Activated CD4-positive, alpha-beta T cell treated with anti-CD3 and anti-CD28 coated beads, Interleukin-2, amount 50 U/mL, for 16 hours (primary cell): ENCODE results near the gene SYPL2.
"Not testable (repeated sequence)": the region's sequence is repeated elsewhere in the genome, so short reads cannot be mapped to it uniquely, and the experiment has no call there.

Source experiments
- DNase-seq: peaks from one replicate; pipeline ENCODE4 v3.0.0-alpha.2; 2020

SYPL2 gene

DNA sequence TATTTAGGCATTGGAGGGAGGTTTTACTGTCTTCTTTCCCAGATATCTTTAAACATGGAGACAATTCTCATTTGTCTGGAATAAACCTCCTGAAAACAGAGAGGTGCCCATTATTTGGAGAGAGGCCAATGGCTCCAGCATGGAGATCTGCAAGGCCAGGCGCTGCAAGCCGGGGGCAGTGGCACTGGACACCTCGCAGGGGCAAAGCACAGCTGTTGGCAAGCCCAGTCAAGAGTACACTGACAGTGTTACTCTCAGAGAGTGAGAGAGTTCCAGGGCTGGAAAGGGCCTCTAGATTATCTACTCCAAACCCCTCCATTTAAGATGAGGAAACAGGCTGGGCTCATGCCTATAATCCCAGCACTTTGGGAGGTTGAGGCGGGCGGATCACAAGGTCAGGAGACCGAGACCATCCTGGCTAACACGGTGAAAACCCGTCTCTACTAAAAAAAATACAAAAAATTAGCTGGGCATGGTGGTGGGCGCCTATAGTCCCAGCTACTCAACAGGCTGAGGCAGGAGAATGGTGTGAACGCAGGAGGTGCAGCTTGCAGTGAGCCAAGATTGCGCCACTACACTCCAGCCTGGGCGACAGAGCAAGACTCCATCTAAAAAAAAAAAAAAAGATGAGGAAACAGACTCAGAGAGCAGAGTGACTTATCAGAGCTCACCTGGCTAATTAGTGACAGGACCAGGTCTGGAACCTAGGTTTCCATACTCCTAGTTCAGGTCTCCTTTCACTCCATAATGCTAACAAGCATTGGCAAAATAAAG, 7.1 kb downstream of the SYPL2 start:
- DNase-seq, result not testable (repeated sequence)

DNA sequence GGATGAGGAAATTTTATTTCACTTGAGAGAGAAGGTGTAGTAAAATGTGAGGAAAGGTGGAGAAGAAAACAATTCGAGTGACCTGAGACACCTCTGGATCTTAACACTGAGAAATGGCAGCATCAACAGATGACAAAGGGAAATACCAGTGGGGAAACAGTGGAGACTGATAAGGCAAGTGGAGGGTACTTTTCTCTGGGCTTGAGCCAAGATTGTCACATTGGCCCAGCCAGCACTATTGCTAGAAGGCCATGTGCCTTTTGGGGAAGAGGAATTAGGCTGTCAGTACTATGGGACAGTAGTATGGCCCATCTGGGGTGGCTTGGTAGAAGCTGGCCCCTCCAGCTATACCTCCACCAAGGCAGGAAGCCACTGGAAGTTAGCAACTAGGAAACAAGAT, 8.4 kb downstream of the SYPL2 start:
- DNase-seq, result no peak

DNA sequence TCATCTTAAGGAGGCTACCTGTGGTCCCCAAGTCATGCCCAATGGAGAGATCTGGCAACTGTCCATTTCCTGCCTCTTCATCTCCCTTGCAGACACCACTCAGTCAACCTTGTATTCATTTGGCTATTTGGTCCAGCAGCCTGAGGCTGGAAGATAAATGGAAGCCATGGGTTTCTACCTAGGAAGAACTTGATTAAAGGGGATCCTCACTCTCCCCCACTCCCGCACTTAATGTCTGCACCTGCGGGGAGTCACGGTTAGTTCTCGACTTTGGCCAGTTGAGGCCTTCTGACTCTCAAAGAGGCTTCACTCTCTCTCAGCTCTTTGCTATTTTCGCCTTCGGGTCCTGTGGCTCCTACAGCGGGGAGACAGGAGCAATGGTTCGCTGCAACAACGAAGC, 8.9 kb downstream of the SYPL2 start:
- DNase-seq, result no peak

DNA sequence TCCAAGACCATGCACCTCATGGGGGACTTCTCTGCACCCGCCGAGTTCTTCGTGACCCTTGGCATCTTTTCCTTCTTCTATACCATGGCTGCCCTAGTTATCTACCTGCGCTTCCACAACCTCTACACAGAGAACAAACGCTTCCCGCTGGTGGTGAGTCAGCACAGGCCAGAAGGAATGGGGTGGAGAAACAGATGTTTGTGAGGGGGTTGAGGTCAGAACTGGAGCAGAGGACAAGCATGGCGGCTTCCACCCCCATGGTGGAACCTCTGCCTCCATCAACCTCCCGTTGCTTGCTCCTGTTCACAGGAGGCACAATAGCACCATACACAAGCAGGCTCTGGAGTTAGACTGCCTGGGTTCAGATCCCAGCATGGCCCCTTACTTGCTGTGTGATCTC, 10.5 kb downstream of the SYPL2 start:
- DNase-seq, result no peak

DNA sequence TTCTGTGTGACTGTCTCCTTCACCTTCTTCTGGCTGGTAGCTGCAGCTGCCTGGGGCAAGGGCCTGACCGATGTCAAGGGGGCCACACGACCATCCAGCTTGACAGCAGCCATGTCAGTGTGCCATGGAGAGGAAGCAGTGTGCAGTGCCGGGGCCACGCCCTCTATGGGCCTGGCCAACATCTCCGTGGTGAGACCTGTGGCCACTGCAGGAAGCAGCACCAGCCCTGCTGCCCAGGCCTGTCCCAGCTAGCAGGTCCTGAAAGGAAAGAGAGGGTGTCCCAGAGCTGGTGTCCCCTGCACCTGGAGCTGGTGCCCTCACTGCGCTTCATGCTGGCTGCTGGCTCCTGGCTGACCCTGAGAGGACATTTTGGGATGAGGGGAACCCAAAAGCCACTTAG, 11.5 kb downstream of the SYPL2 start:
- no peak for DNase-seq

DNA sequence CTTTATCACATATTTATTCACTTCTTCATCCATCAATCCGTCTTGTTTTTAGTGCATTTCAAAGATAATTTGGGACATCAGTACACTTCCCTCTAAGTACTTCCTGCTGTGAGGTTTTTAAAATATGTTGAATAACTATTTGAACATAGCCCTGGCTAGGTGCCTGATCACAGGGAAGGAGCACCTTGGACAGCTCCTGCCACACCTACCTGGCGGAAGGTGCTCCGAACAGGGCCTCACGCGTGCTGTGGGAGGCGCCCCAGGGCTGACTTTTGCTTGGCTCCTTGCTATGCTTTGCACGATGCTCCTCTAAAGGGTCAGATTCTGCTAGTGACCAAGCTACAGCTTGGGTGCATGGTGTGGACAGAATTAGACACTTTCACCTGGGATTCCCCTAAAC, 12.5 kb downstream of the SYPL2 start:
- no peak for DNase-seq

DNA sequence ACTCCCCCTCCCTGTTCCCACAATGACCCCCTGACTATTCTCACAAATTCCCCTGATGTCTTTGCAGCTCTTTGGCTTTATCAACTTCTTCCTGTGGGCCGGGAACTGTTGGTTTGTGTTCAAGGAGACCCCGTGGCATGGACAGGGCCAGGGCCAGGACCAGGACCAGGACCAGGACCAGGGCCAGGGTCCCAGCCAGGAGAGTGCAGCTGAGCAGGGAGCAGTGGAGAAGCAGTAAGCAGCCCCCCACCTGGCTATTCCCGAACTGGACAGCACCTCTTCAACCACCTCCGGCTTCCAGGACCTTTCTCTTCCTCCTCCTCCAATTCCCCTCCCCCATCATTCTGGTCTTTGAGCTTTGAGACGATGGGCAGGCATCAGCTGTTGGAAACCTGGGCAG, 13.0 kb downstream of the SYPL2 start:
- DNase-seq, result no peak

DNA sequence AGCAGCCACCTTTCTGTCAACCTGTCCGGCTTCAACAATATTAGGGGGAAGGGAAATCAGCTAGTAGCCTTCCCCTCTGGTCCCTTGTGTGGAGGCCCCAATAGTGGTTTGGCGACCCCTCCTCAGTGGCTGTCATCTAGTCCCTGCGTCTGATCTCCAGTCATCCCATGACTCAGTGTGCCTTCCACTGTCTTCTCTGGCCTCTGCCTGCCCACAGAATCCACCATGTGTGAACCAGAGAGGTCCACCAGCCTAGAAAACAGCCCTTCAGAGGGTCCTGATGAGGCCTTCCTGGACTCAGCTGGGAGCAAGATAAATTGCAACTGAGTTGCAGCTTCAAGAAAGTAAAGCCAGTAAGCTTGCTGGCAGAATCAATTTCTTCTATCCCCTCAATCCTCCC, 13.6 kb downstream of the SYPL2 start:
- DNase-seq, result no peak

DNA sequence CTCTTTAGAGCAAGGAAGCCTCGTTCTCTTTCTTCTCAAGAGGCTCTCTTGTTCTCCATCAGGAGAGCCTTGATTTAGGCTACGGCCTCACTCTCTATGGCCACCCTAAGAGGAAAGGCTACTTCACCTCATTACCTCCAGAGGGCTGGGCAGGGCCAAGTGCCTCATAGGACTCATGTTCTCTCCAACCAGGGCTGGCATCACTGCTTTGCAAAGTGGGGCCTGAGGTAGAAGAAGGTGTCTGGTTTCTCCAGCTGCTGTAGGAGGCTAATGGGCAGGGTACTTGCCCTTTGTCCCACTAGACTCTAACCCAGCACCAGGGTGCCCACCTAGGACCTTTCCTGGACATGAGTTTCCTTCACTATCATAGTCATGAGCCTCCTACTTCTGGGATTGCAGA, 15.3 kb downstream of the SYPL2 start:
- DNase-seq, result no peak

DNA sequence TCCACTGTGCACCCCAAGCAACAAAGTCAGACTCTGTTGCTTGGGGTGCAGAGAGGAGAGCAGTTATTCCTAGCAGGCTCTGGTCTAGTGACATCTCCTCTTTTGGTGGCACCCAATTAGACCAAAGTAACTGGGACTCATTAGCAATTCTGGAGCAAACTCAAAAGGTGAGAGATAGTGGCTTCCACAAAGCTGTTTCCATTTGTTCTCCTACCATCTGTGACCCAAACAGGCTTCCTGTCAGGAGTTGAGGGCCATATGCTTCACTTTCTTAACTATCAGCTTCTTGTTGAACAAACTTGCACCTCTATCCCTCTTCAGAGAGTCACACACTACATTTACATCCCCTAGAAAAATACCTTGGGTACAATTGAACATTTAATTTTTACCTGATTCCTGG, 15.9 kb downstream of the SYPL2 start:
- no peak for DNase-seq

DNA sequence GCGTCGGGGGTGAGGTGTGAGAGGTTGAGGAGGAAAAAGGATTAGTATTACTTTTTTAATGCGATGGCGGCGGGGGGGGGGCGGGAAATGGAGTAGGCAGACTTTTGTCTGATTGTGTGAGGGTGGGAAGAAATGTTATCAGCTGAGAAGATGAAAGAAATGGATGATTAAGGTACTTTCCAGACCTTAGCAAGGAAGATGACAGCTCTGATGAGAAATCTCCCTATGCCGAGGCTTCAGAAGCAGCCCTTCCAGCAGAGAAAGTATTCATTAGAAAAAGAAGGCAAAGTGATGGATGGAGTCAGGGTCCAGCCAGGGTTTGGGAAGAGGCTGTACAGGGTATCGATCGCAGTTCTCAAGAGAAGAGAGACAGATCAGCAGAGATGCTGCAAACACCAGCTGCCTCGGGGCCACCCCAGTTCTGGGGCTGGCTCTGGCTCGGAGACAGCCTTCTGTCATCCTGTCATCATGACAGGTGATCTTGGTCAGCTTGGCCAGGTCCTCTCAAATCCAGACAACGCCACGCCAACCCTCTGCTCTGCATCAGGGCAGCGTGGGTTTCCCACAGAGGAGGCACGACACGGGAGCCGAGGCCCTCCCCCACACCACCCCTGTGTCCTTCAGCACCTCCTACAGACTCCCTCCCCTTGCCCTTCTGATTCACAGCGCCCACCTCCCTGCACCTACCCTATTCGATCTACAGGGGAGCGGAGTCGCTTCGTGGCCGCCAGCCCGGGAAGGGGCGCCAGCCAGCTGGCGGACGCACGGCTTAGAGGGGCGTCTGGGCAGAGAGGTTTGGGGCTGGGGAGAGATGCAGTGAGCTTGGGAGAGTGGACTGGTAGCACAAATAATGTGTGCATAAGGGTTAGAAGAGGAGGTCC, 16.7 kb downstream of the SYPL2 start:
- no peak for DNase-seq

DNA sequence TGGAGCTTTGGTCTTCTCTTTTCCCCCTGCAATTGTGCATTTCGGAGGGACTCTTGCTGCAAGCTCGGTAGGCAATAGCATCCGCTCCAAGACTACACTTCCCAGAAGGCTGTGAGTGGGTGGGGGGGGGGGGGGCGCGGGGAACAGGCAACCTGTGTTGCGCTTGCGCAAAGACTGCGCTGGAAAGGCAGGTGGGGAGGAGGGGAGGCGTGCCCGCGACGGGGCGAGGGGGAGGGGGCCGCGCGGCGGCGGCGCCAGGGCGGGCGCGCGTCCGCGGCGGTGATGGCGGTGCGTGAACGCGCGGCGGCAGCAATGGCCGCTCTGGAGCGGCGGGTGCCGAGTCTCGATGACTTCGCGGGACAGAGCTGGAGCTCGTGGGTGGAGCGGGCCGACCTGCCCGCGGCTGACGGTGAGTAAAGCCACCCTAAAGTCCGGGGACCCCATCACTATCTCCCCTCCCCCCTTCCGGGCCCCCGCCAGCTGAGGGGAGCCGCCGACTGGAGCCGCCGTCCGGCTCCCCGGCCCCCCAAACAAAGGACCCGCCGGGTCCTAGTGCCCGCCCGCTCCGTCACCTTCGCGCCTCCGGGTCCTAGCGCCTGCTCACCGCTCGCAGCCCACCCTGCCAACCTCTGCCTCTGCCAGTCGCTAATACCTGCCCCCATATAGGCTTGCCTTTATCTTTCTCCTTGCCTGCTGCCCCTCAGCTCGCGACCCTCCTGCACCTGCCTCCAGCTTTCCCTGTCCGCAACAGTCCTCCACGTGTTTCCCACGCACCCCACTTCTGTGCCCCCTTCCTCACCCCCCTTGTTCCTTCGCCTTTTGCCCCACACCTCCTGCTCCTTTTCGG, 17.5 kb downstream of the SYPL2 start, which contains the start of gene ATXN7L2:
Gene ATXN7L2 (plus strand): TSS at position 234 of the 847 bp plus-strand sequence. CDS start 49 bp downstream, at position 283.
- DNase-seq, result peak; percentile 94

DNA sequence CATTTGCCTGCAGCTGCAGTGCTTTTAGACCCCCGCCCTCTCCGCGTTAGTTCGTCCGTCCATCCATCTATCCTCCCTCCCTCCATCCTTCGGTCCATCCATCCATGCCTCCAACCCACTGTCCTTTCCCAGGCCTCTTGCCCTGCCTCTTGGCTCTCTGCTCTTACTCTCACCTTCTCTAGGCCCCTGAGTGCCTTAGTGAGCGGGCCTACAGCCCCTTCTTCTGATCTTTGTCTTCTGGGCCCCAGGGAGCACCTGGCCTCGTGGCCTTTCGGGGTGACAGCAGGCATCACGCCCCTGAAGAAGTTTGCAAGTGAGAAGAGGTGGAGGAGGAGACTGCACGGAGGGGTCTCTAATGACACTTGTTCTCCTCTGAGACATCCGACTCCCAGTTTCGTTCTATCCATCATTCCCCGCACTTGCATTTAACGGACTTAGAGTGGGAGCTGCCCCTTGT, 18.2 kb downstream of the SYPL2 start:
- DNase-seq, result peak; percentile 8

DNA sequence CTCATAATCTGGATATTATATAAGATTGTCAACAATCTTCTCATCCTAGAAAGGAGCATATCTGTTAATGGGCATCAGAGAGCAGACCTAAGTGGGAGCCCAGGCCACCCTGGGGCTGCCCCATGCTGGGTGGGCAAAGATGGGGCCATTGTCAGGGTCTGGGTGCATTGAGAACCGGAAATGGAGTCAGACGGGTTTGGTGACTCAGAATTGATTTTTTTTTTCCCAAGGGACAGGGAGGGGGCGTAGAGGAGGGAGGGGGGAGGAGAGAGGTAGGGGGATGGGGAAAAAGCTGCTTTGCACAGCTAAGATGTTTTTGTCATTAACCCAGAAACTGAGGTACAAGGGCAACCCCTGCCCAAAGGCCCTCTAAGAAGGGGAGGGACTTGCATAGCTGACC, 18.7 kb downstream of the SYPL2 start:
- DNase-seq, result no peak

DNA sequence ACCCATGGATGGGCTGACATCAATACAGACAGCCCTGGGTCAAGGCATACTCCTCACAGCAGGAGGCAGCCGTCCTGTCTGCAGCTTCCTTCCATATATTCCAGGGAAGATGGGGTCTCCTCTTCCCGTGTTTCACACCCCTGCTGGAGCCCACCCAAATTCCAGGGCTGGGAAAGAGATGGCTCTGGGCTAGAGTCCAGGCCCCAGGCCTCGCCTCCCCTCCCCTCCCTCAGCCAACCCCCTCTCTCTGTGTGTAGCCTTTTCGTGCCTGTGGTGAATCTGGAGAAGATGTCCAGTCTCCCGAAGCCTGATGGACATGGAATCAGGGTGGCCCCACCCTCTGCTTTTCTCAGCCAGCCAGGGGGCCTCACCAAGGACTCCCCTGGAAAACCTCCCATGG, 20.9 kb downstream of the SYPL2 start:
- DNase-seq, result no peak

DNA sequence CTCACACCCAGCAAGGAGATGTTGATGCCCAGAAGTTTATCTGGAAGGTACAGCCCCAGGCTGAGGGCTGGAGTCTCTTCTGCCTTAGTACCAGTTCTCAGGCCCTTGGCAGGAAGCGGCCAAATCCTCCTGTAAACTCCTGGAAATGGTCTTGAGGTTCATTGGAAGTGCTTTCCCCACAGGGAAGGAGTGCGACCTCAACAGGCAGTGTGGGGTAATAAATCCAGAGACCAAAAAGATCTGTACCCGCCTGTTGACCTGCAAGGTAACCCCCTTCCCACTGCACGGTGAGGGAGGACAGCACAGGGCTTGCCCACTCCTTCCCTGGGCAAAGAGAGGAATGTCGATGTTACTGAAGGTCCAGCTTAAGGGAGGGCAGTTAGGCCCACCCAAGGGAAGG, 21.9 kb downstream of the SYPL2 start:
- DNase-seq, result no peak

DNA sequence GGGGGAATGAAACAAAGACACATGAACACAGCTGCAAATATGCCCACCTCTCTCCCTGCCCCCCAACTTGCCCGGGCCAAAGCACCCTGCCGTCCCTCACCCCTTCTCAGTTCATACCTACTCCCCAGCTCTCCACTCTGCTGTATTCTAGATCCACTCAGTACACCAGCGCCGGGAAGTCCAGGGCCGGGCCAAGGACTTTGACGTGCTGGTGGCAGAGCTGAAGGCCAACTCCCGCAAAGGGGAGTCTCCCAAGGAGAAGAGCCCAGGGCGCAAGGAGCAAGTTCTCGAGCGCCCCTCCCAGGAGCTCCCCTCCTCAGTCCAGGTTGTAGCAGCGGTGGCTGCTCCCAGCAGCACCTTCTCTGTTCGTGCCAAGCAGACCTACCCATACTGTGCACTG, 22.4 kb downstream of the SYPL2 start:
- no peak for DNase-seq

DNA sequence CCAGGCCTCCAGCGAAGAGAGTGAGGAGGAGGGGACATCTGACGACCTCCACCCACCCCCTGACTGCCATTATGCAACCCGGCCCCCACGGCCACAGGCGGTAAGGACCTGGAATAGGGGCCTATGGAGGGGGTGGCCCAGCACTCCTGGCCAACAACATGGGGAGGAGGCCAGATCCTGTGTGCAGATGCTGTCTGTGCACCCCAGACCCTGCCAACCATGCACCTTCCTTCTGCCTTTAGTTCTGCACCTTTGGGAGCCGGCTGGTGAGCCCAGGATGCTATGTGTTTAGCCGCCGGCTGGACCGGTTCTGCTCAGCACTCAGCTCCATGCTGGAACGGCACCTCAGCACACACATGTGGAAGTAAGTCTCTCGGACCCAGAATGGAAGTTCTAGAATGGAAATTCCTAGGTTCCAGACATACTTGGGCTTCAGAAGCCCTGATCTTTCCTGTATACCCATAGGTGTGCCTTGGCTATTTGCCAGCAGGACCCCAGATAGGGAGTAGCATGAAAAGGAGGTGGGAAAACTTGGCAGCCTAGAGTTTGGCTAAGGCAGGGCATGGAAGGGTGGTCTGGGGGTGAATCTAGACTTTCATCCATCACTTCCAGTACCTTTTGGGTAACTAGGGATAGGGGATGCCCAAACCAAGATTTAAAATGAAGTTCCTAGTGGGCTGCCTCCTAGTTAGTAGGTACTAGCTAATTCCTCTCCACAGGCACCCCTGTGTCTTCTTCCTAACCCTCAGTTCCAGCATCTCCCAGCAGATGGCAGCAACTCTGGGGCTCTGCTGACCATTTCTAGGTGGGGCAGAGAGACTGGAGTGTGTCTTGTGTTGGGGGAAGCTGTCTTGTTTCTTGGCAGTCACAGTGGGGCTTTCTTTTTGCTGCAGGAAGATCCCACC, 23.9 kb downstream of the SYPL2 start:
- peak; percentile 60 for DNase-seq

DNA sequence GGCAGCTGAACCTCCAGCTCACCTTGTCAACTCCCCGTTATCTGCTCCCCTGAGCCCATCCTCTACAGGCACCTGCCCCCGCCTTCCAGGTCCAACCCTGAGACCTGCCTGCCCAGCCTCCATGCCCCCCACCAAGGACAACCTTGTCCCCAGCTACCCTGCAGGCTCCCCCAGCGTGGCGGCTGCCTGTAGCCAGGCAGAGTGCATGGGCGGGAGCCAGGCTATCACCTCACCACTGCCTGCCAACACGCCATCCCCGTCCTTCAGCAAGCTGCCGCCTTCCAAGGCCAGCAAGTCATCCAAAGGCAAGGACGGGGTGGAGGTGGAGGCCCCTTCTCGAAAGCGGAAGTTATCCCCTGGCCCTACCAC, 24.6 kb downstream of the SYPL2 start:
- no peak for DNase-seq

DNA sequence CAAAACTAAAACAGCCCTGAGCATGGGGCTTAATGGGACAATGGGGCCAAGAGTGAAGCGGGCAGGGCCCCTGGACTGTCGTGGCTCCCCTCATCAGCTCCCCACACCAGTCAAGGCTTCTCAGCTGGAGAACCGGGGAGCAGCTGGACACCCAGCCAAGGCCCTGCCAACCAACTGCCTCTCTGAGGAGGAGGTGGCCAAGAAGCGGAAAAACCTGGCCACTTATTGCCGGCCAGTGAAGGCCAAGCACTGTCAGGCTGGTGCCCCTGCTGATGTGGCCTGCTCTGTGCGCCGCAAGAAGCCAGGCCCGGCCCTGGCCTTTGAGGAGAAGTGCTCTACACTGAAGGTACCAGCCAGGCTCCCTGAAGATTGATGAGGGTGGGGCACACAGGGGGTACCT, 25.0 kb downstream of the SYPL2 start:
- DNase-seq, result no peak

DNA sequence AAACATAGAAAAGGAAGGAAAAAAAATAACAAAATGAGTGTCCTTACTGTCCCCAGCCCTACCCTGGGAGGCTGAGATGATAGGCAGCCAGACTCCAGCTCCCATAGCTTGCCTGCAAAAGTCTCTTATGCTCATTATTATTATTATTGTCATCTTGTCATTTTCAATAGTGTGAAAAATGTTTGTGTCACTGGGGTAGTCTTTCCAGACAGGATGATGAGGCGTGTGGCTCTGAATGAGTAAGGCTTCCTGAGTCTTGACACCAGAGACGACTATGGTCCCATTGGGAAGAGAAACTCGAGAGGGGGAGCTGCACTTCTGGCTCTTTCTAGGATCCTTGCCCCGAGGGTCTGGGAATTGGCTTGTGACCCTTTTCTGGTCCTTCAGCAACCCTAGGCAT, 26.4 kb downstream of the SYPL2 start:
- DNase-seq, result no peak

DNA sequence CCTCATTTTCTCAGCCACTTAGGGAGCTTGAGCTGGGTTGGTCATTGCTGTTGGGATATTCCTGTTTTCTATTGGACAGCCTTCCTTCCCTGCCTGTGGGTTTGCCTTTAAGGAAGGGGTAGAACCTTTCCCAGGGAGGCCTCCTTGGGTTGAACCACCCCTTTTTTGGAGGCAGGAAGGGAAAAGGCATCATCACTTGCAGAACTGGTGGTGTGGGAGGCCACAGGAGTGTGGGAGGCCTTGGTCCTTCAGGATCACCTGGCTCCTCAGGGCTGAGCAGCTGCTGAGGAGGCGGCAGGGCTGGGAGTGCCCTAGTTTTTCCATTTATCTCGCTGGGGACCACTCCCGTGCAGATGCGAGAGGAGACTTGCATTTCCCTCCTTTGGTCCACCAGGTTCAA, 26.9 kb downstream of the SYPL2 start:
- no peak for DNase-seq
